RWPE2 (cell line): ENCODE measurements around the gene CRTC2.

Experiments
- ATAC-seq: fragments of 200-7000 bp; cut with Tn5 transposase; 3 replicates; pipeline ENCODE4 v1.9.1; 2021; ENCODE audit warnings: low read depth
- DNase-seq: peaks from one replicate; pipeline ENCODE4 v3.0.0-alpha.2; 2020; ENCODE audit warnings: low spot score
- H3K27ac ChIP-seq: fragments of 450-650 bp; 2 replicates; pipeline ENCODE4 v1.5.1; 2017; ENCODE audit warnings: mild to moderate bottlenecking; ENCODE audit not compliant: poor library complexity, severe bottlenecking
- H3K27me3 ChIP-seq: fragments of 250-450 bp; sonication (Bioruptor Pico); 2 replicates; pipeline ENCODE4 v1.5.1; 2021; ENCODE audit warnings: mild to moderate bottlenecking, moderate library complexity; ENCODE audit not compliant: insufficient read depth, poor library complexity, severe bottlenecking
- H3K36me3 ChIP-seq: fragments of 250-450 bp; sonication (Bioruptor Pico); 2 replicates; pipeline ENCODE4 v1.5.1; 2020; ENCODE audit warnings: low read depth, mild to moderate bottlenecking, moderate library complexity
- H3K4me1 ChIP-seq: fragments of 250-450 bp; sonication (Bioruptor Pico); 2 replicates; pipeline ENCODE4 v1.5.1; 2021; ENCODE audit warnings: mild to moderate bottlenecking, moderate library complexity; ENCODE audit not compliant: insufficient read depth, poor library complexity, severe bottlenecking
- H3K4me3 ChIP-seq: fragments of 250-450 bp; sonication (Bioruptor Pico); 2 replicates; pipeline ENCODE4 v1.5.1; 2021; ENCODE audit warnings: mild to moderate bottlenecking, moderate library complexity; ENCODE audit not compliant: severe bottlenecking
- H3K9me3 ChIP-seq: fragments of 250-450 bp; sonication (Bioruptor Pico); 2 replicates; pipeline ENCODE4 v1.5.1; 2021; ENCODE audit warnings: mild to moderate bottlenecking, moderate library complexity; ENCODE audit not compliant: severe bottlenecking
- TF ChIP-seq, protein P1 (sequence below): fragments of 450-650 bp; IDR thresholded peaks from one replicate; pipeline ENCODE4 v1.5.1; 2017; ENCODE audit warnings: mild to moderate bottlenecking, moderate library complexity; ENCODE audit not compliant: poor library complexity, severe bottlenecking

Gene CRTC2

DNA sequence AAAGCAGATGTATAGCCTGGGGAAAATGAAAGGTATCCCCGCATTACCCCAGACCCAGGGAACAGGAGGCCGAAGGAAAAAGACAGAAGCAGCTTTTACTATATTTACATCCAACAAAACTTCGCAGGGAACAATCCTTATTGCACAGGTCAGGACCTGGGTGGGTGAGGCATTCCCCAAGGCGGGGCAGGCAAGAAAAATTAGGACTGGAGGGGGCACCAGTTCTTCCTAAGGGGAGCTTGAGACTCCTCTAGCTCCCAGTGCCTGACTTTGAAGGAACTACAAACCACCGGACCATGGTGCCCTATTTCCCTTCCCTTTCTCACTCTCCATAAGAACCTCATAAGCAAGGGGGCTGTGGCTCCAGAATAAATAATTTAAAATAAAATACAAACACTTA is 29.0 kb downstream of the CRTC2 start:
- Histone ChIP-seq H3K9me3 (no peaks in the 10 kb centered on the region), H3K27ac (no peak overlapping the region), H3K27me3 (no peaks in the 10 kb centered on the region), H3K4me1 (no peaks in the 10 kb centered on the region), H3K36me3 (peaks cover 24% of the 10 kb centered on the region), H3K4me3 (no peak overlapping the region)
- TF ChIP-seq, protein P1, sequence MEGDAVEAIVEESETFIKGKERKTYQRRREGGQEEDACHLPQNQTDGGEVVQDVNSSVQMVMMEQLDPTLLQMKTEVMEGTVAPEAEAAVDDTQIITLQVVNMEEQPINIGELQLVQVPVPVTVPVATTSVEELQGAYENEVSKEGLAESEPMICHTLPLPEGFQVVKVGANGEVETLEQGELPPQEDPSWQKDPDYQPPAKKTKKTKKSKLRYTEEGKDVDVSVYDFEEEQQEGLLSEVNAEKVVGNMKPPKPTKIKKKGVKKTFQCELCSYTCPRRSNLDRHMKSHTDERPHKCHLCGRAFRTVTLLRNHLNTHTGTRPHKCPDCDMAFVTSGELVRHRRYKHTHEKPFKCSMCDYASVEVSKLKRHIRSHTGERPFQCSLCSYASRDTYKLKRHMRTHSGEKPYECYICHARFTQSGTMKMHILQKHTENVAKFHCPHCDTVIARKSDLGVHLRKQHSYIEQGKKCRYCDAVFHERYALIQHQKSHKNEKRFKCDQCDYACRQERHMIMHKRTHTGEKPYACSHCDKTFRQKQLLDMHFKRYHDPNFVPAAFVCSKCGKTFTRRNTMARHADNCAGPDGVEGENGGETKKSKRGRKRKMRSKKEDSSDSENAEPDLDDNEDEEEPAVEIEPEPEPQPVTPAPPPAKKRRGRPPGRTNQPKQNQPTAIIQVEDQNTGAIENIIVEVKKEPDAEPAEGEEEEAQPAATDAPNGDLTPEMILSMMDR: no peak
- ATAC-seq (no peak), DNase-seq (no peak)

DNA sequence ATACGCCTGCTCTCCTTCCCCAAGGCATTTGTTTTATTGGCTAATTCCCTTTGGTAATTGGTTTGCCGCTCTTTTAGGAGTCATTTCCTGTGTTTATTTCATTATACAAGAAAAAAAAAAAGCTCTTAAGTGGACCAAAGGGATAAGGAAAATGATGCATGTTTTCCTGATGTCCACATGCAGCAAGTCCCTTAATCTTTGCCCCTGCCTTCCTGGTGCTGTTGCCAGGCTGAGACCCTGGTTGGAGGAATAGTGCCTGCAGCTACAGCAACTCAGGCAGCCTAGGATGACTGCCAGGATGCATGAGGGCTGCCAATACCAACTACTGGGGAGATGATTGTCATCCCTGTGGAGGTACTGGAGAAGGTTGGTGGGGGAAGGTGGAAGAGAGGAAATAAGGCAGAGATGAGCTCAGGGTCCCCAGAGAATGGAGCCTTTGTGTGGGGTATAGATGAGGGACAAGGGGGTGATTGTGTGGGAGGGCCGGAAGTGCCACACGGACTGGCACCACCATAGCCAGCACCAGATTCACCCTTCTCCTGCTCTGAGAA is 29.5 kb downstream of the CRTC2 start:
- no peak overlapping the region for H3K27ac ChIP-seq
- H3K4me3 ChIP-seq: no peak overlapping the region
- H3K4me1 ChIP-seq: no peaks in the 10 kb centered on the region
- H3K27me3 ChIP-seq: no peaks in the 10 kb centered on the region
- no peak for DNase-seq
- H3K36me3 ChIP-seq: peaks cover 20% of the 10 kb centered on the region
- no peaks in the 10 kb centered on the region for H3K9me3 ChIP-seq
- TF ChIP-seq, protein P1: no peak
- no peak for ATAC-seq

DNA sequence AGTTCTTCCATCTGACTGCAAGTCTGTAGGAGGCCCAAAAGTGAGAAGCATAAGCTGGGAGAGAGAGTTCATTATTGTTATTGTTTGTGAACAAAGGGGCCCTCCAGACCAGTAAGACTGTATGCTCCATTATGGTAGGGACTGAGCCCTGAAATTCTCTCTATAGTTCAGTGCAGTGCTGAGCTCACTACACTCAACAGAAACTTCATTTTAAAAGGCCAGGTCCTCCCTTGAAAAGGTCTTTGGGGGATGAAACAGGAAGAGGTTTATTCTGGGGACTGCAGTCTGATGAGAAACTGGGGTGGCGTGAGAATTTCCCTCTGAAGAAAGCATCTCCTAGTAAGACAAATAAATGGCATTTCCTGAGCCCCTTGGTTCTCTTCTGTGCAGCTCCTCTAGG is 30.2 kb downstream of the CRTC2 start:
- Histone ChIP-seq H3K4me1 (no peaks in the 10 kb centered on the region), H3K27me3 (no peaks in the 10 kb centered on the region), H3K4me3 (no peak overlapping the region), H3K27ac (no peak overlapping the region), H3K36me3 (peaks cover 14% of the 10 kb centered on the region), H3K9me3 (no peaks in the 10 kb centered on the region)
- no peak for ATAC-seq
- DNase-seq: no peak
- TF ChIP-seq, protein P1: no peak

DNA sequence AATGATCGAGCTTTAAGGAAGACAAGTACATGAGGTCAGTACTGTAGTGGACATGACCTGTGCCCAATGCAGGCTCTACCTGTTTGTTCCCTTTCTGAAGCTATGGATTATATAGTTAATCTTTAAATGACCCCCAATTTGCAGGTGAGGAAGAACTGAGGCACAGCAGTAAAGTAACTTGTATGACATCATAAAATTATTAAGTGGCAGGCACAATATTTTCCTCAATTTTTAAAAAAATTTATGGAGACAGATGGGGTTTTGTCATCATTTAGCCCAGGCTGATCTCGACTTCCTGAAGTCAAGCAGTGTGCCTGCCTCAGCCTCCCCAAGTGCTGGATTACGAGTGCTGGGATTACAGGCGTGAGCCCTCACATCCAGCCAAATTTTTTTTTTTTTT is 32.0 kb downstream of the CRTC2 start:
- no peak overlapping the region for H3K4me3 ChIP-seq
- no peaks in the 10 kb centered on the region for H3K9me3 ChIP-seq
- DNase-seq (no peak), ATAC-seq (no peak)
- H3K27ac ChIP-seq: no peak overlapping the region
- H3K4me1 ChIP-seq: no peaks in the 10 kb centered on the region
- H3K36me3 ChIP-seq: peaks cover 9% of the 10 kb centered on the region; the same call in 1 of the 2 replicates
- H3K27me3 ChIP-seq: no peaks in the 10 kb centered on the region
- TF ChIP-seq, protein P1: no peak
